Adrenal gland (tissue), 12 donors: Measurements from ENCODE around the gene TRRAP. TPM values are rescaled to one million over a fixed set of nuclear protein-coding genes. Genes with fewer than 3 reads are reported as not detected.

Source experiments
- DNase-seq, 7 donors: peaks; one replicate each; pipeline ENCODE4 v3.0.0-alpha.2; 2019 to 2020
- H3K27ac ChIP-seq, 5 donors: fragments of 200-600 bp; sonication (generic) in 4 of 5; 1 replicate in 3 of 5; 2 replicates in 2 of 5; pipeline versions ENCODE4 v1.5.1 to v1.8.0; 2016 to 2020; ENCODE audit warnings: mild to moderate bottlenecking in 1 of 5
- H3K27me3 ChIP-seq: fragments of 200-600 bp; 2 replicates; pipeline ENCODE4 v1.8.0; 2021
- H3K36me3 ChIP-seq, 2 donors: fragments of 200-600 bp; replicated peaks in 1 of 2; 1 replicate in 1 of 2; 2 replicates in 1 of 2; pipeline versions ENCODE4 v1.5.1 to v1.8.0; 2018 to 2022
- H3K4me1 ChIP-seq, 2 donors: fragments of 200-600 bp; replicated peaks in 1 of 2; 1 replicate in 1 of 2; 2 replicates in 1 of 2; pipeline versions ENCODE4 v1.5.1 to v1.8.0; 2018 to 2021
- H3K4me3 ChIP-seq, 4 donors: fragments of 200-600 bp; sonication (generic) in 3 of 4; one replicate each; pipeline ENCODE4 v1.5.1; 2016 to 2018
- H3K9me3 ChIP-seq, 3 donors: fragments of 200-600 bp; sonication (generic) in 1 of 3; replicated peaks in 1 of 3; 1 replicate in 2 of 3; 2 replicates in 1 of 3; pipeline versions ENCODE4 v1.5.1 to v1.8.0; 2016 to 2021
- CTCF ChIP-seq, 6 experiments: fragments of 450-650 bp in 4 of 6; fragments of 200-600 bp in 2 of 6; sonication (generic) in 1 of 6; IDR thresholded peaks; 1 replicate in 5 of 6; 2 replicates in 1 of 6; pipeline versions ENCODE4 v1.5.1 to v1.8.0; 2016 to 2021; ENCODE audit warnings: antibody characterized with exemption in 6 of 6, mild to moderate bottlenecking in 2 of 6, moderate library complexity in 1 of 6
- POLR2A ChIP-seq, 2 donors: fragments of 450-650 bp; IDR thresholded peaks; one replicate each; pipeline ENCODE4 v1.6.1; 2017; ENCODE audit warnings: antibody characterized with exemption in 2 of 2, mild to moderate bottlenecking in 2 of 2, moderate library complexity in 1 of 2
- WGBS, 4 donors: extraction: QIAGEN DNeasy Blood & Tissue Kit in 2 of 4; methylation state at CpG; one replicate each; pipeline versions ENCODE4 v1.1.5 to v1.1.7; 2013 to 2017; 5-methylcytosine and 5-hydroxymethylcytosine counted together
- intact Hi-C, 2 donors: fragments of 100-400 bp; cut with DNase I; formaldehyde crosslinking; loops; one replicate each; pipeline versions ENCODE4 v1.14.1 to v1.15.0; 2022 to 2023
- polyA plus RNA-seq, 3 donors: library from polyadenylated mRNA; stranded (reverse); fragments of 200-250 nt in 2 of 3; fragments of 350-450 nt in 1 of 3; fragmentation: Illumina TruSeq in 1 of 3; extraction: RNeasy Lipid Tissue Mini Kit (QIAGEN cat#74804) in 1 of 3; gene quantifications; one replicate each; pipeline ENCODE4 v1.2.3, GENCODE V29; 2013 to 2014
- total RNA-seq, 9 donors: library from RNA; depleted of rRNA in 4 of 9; stranded (reverse); fragments of >200 nt in 4 of 9; fragments of 120-200 nt in 1 of 9; fragmentation: NEBNext Ultra II Directional in 1 of 9; extraction: Animal tissue kit (Norgen Biotek cat#: 25700) in 1 of 9; gene quantifications; one replicate each; pipeline versions ENCODE4 v1.1.0 to v1.2.4, GENCODE V29; 2013 to 2023
- donor health status: healthy with polysubstance abuse.
- donor health status: Bipolar disorder and iron deficiency.
- donor health status: DM: yes; HTN: yes; CAD: no.
- donor health status: DM: no; HTN: no; CAD: no.
- donor health status: DM: no; HTN: no; CAD: no.
- donor health status: DM: yes; HTN: yes; CAD: no.

TRRAP gene
- total and polyA plus RNA-seq, 12 donors, result 11.8 to 43.0 (median 30.9) TPM

- Histone ChIP-seq H3K9me3 (no peaks in the 10 kb centered on the region), H3K4me3 (no peak overlapping the region), H3K4me1 (peaks cover 6 to 28% of the 10 kb centered on the region in 2 donors), H3K27ac (no peak overlapping the region), H3K27me3 (no peaks in the 10 kb centered on the region), H3K36me3 (peaks cover 0 to 44% of the 10 kb centered on the region in 2 donors)
- 49 to 59% (median 57%) methylated on average over 3 of the region's 3 CpGs for WGBS, 4 donors
- intact Hi-C loops, result no loop called here
- TF ChIP-seq POLR2A (IDR thresholded peaks at IDR 0.05) (no peak), CTCF (IDR thresholded peaks at IDR 0.05) (no peak)
- DNase-seq, result peak in 2 of 7 donors; percentile 14 to 44
Observed at GRCh38 chr7:99027241-99027640, 148.9 kb downstream of the TRRAP start.

- Histone ChIP-seq H3K9me3 (no peaks in the 10 kb centered on the region), H3K36me3 (peaks cover 0 to 50% of the 10 kb centered on the region in 2 donors), H3K4me3 (no peak overlapping the region), H3K27me3 (no peaks in the 10 kb centered on the region), H3K27ac (no peak overlapping the region), H3K4me1 (peaks cover 6 to 27% of the 10 kb centered on the region in 2 donors)
- DNase-seq, result peak in 3 of 7 donors; percentile 13 to 49 (median 21)
- 90 to 95% (median 93%) methylated on average over 17 to 20 of the region's 20 CpGs for WGBS, 4 donors
- TF ChIP-seq CTCF (IDR thresholded peaks at IDR 0.05) (no peak), POLR2A (IDR thresholded peaks at IDR 0.05) (no peak)
- intact Hi-C loops, result no loop called here
Observed at GRCh38 chr7:99027841-99028240, 149.5 kb downstream of the TRRAP start.

- 91 to 94% (median 94%) methylated on average over 26 to 27 of the region's 27 CpGs for WGBS, 4 donors
- H3K9me3 ChIP-seq, result no peaks in the 10 kb centered on the region
- H3K4me3 ChIP-seq, result no peak overlapping the region
- H3K36me3 ChIP-seq, result peaks cover 0 to 56% of the 10 kb centered on the region in 2 donors
- no peaks in the 10 kb centered on the region for H3K27me3 ChIP-seq
- peak in 3 of 7 donors; percentile 11 to 50 (median 21) for DNase-seq
- H3K4me1 ChIP-seq, result peaks cover 6 to 27% of the 10 kb centered on the region in 2 donors
- TF ChIP-seq CTCF (IDR thresholded peaks at IDR 0.05) (no peak), POLR2A (IDR thresholded peaks at IDR 0.05) (no peak)
- intact Hi-C loops, result no loop called here
- H3K27ac ChIP-seq, result no peak overlapping the region
Observed at GRCh38 chr7:99028261-99028973, 150.1 kb downstream of the TRRAP start.

GRCh38 chr7:99029466-99030435 is 151.4 kb downstream of the TRRAP start:
- Histone ChIP-seq H3K27ac (peak overlapping the region in 3 of 5 donors; percentile 39 to 80 (median 67)), H3K36me3 (peaks cover 0 to 69% of the 10 kb centered on the region in 2 donors)
- no peak for TF ChIP-seq CTCF (IDR thresholded peaks at IDR 0.05)
- TF ChIP-seq POLR2A (IDR thresholded peaks at IDR 0.05), result no peak

More at GRCh38 chr7:99029466-99030435, 151.4 kb downstream of the TRRAP start:
- peak in 3 of 7 donors; percentile 19 to 50 (median 24) for DNase-seq
- intact Hi-C loops, result no loop called here
- 81 to 88% (median 82%) methylated on average over 8 to 9 of the region's 9 CpGs for WGBS, 4 donors
- Histone ChIP-seq H3K4me1 (peaks cover 6 to 27% of the 10 kb centered on the region in 2 donors), H3K27me3 (no peaks in the 10 kb centered on the region), H3K9me3 (no peaks in the 10 kb centered on the region), H3K4me3 (no peak overlapping the region)
